ENCODE measurements around the gene GBP1.

The GBP1 gene

GRCh38 chr1:89060091-89060490 is 4.9 kb downstream of the GBP1 start:
- TF ChIP-seq REST (IDR thresholded peaks at IDR 0.05; ENCODE audit: insufficient read depth in 1 of 2, low read depth in 2 of 2, low read length in 2 of 2), result no peak
- no peak for TF ChIP-seq SIN3A (IDR thresholded peaks at IDR 0.05; ENCODE audit: borderline replicate concordance, insufficient read depth, low read length)
- TF ChIP-seq FOXP2 (optimal IDR thresholded peaks at IDR 0.05; ENCODE audit: borderline replicate concordance, extremely low read depth, extremely low read length, insufficient read depth), result no peak
- TF ChIP-seq TAF1 (IDR thresholded peaks at IDR 0.05; ENCODE audit: borderline replicate concordance, insufficient read depth, low read length), result no peak
- no peak for TF ChIP-seq POLR2AphosphoS5 (IDR thresholded peaks at IDR 0.05; ENCODE audit: low read depth, low read length)

DNA sequence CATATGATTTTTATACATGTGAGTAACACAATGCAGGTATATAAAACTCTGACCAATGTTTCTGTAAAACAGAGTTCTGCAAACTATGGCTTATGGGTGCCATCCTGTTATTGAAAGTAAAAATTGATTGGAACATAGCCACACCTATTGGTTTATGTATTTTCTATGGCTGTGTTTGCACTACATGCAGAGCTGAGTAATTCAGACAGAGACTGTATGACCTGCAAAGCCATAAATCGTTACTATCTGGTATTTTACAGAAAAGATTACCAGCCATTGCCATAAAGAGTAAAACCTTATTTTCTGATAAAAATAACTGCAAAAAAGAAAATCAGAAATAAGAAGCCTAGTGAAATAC is 13.1 kb downstream of the GBP1 start:
- no peak for TF ChIP-seq FOXP2 (optimal IDR thresholded peaks at IDR 0.05; ENCODE audit: borderline replicate concordance, extremely low read depth, extremely low read length, insufficient read depth)
- TF ChIP-seq TAF1 (IDR thresholded peaks at IDR 0.05; ENCODE audit: borderline replicate concordance, insufficient read depth, low read length), result no peak
- no peak for TF ChIP-seq SIN3A (IDR thresholded peaks at IDR 0.05; ENCODE audit: borderline replicate concordance, insufficient read depth, low read length)
- no peak for TF ChIP-seq REST (IDR thresholded peaks at IDR 0.05; ENCODE audit: insufficient read depth in 1 of 2, low read depth in 2 of 2, low read length in 2 of 2)
- no peak for TF ChIP-seq POLR2AphosphoS5 (IDR thresholded peaks at IDR 0.05; ENCODE audit: low read depth, low read length)

DNA sequence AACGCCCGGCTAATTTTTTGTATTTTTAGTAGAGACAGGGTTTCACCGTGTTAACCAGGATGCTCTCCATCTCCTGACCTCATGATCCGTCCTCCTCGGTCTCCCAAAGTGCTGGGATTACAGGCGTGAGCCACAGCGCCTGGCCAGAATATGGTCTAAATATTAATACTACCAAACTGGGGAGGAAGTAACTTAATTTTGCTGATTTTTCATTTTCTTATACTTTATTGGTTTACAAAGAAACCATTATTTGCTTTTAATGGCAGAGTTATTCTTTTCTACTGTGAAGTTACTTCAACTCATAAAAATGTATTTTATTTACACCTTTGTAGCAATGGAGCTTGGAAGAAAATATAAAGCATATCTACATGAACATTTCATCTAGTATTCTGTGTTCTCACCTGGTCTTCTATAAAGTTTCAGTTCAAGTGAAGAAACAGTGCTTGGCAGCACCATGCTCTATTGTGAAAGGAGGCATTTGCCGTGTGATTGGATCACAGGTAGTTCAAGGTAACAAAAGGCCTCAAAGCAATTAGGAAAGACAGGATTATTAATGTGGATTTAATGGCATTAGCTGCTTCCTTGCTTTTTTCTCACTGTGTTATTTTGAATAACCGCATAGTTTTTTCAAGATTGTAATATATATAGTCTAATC is 13.6 kb downstream of the GBP1 start:
- TF ChIP-seq POLR2AphosphoS5 (IDR thresholded peaks at IDR 0.05; ENCODE audit: low read depth, low read length), result no peak
- TF ChIP-seq FOXP2 (optimal IDR thresholded peaks at IDR 0.05; ENCODE audit: borderline replicate concordance, extremely low read depth, extremely low read length, insufficient read depth), result no peak
- TF ChIP-seq TAF1 (IDR thresholded peaks at IDR 0.05; ENCODE audit: borderline replicate concordance, insufficient read depth, low read length), result no peak
- TF ChIP-seq SIN3A (IDR thresholded peaks at IDR 0.05; ENCODE audit: borderline replicate concordance, insufficient read depth, low read length), result no peak
- no peak for TF ChIP-seq REST (IDR thresholded peaks at IDR 0.05; ENCODE audit: insufficient read depth in 1 of 2, low read depth in 2 of 2, low read length in 2 of 2)

- TF ChIP-seq REST (IDR thresholded peaks at IDR 0.05; ENCODE audit: insufficient read depth in 1 of 2, low read depth in 2 of 2, low read length in 2 of 2), result no peak
- no peak for TF ChIP-seq TAF1 (IDR thresholded peaks at IDR 0.05; ENCODE audit: borderline replicate concordance, insufficient read depth, low read length)
- TF ChIP-seq POLR2AphosphoS5 (IDR thresholded peaks at IDR 0.05; ENCODE audit: low read depth, low read length), result no peak
- TF ChIP-seq SIN3A (IDR thresholded peaks at IDR 0.05; ENCODE audit: borderline replicate concordance, insufficient read depth, low read length), result no peak
- no peak for TF ChIP-seq FOXP2 (optimal IDR thresholded peaks at IDR 0.05; ENCODE audit: borderline replicate concordance, extremely low read depth, extremely low read length, insufficient read depth)
Observed at GRCh38 chr1:89050649-89051033, 14.4 kb downstream of the GBP1 start.

Measured in PFSK-1 (cell line).